ENCODE measurements around the gene OR4N2. TPM values are rescaled to one million over a fixed set of nuclear protein-coding genes. Genes with fewer than 3 reads are reported as not detected.
"Not testable (repeated sequence)": the region's sequence is repeated elsewhere in the genome, so short reads cannot be mapped to it uniquely, and the experiment has no call there.

The OR4N2 gene
- total and polyA plus RNA-seq, 2 experiments from 2014 or later, result not detected

DNA sequence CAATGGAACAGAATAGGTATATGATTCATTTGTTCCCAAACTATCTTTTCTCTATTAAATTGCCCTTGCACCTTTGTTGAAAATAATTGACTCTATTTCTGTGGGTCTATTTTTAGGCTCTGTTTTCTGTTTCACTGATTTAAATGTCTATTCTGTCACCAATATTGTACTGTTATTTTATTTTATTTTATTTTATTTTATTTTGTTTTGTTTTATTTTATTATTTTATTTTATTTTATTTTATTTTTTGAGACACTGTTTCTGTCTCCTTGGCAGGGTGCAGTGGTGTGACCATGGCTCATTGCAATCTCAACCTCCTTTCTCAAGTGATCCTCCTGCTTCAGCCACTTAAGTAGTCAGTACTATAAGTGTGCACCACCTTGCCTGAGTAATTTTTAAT lies 34.9 kb downstream of the OR4N2 start:
- Histone ChIP-seq H3K27me3 (no peaks in the 10 kb centered on the region), H3K36me3 (replicated peaks; ENCODE audit: insufficient read depth, low read depth) (no peaks in the 10 kb centered on the region), H3K4me1 (ENCODE audit: insufficient read depth) (no peaks in the 10 kb centered on the region), H3K27ac (no peak overlapping the region), H3K9me2 (replicated peaks; ENCODE audit: insufficient read depth) (no peaks in the 10 kb centered on the region), H4K20me1 (ENCODE audit: insufficient read depth, poor library complexity, severe bottlenecking) (no peaks in the 10 kb centered on the region), H3K79me2 (no peaks in the 10 kb centered on the region), H3K4me3 (no peak overlapping the region), H3K4me2 (no peak overlapping the region), H2AFZ (no peak overlapping the region), H3K9me3 (ENCODE audit: low read depth) (peaks cover 9% of the 10 kb centered on the region)
- no peak for DNase-seq (ENCODE audit: low spot score)
- TF ChIP-seq, protein P1, sequence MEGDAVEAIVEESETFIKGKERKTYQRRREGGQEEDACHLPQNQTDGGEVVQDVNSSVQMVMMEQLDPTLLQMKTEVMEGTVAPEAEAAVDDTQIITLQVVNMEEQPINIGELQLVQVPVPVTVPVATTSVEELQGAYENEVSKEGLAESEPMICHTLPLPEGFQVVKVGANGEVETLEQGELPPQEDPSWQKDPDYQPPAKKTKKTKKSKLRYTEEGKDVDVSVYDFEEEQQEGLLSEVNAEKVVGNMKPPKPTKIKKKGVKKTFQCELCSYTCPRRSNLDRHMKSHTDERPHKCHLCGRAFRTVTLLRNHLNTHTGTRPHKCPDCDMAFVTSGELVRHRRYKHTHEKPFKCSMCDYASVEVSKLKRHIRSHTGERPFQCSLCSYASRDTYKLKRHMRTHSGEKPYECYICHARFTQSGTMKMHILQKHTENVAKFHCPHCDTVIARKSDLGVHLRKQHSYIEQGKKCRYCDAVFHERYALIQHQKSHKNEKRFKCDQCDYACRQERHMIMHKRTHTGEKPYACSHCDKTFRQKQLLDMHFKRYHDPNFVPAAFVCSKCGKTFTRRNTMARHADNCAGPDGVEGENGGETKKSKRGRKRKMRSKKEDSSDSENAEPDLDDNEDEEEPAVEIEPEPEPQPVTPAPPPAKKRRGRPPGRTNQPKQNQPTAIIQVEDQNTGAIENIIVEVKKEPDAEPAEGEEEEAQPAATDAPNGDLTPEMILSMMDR (IDR thresholded peaks at IDR 0.05; ENCODE audit: poor library complexity), result no peak
- TF ChIP-seq EZH2 (IDR thresholded peaks at IDR 0.05; ENCODE audit: borderline replicate concordance), result no peak
- TF ChIP-seq EZH2phosphoT487 (IDR thresholded peaks at IDR 0.05; ENCODE audit: low read depth, severe bottlenecking, unreplicated experiment), result no peak

DNA sequence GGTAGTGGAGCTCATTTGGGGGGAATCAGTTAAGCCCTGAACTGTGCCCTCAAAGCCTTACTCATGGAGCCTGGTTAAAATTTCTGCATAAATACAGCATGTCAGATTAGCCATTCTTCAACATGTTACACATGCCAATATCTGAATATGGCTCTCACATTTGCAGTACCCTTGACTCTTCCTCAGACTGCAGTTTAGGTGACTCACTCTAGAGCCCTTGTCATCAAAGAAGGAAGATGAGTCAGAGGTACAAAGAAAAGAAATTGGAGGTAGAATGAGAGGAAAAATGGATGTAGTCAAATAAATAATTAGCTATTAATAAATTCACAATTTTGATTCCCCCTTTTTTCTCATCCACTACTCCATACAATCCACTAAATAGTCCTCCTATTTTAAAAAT lies 47.8 kb downstream of the OR4N2 start:
- no peaks in the 10 kb centered on the region for H4K20me1 ChIP-seq (ENCODE audit: insufficient read depth, poor library complexity, severe bottlenecking)
- TF ChIP-seq, protein P1 (IDR thresholded peaks at IDR 0.05; ENCODE audit: poor library complexity), result no peak
- TF ChIP-seq EZH2phosphoT487 (IDR thresholded peaks at IDR 0.05; ENCODE audit: low read depth, severe bottlenecking, unreplicated experiment) (no peak), EZH2 (IDR thresholded peaks at IDR 0.05; ENCODE audit: borderline replicate concordance) (no peak)
- H3K9me3 ChIP-seq (ENCODE audit: low read depth), result peaks cover 13% of the 10 kb centered on the region
- no peak overlapping the region for H3K27ac ChIP-seq
- H3K79me2 ChIP-seq, result no peaks in the 10 kb centered on the region
- no peak overlapping the region for H3K4me2 ChIP-seq
- H3K4me1 ChIP-seq (ENCODE audit: insufficient read depth), result no peaks in the 10 kb centered on the region
- no peak for DNase-seq (ENCODE audit: low spot score)
- no peaks in the 10 kb centered on the region for H3K27me3 ChIP-seq
- H3K4me3 ChIP-seq, result no peak overlapping the region
- H2AFZ ChIP-seq, result no peak overlapping the region
- H3K36me3 ChIP-seq (replicated peaks; ENCODE audit: insufficient read depth, low read depth), result no peaks in the 10 kb centered on the region
- H3K9me2 ChIP-seq (replicated peaks; ENCODE audit: insufficient read depth), result no peaks in the 10 kb centered on the region

DNA sequence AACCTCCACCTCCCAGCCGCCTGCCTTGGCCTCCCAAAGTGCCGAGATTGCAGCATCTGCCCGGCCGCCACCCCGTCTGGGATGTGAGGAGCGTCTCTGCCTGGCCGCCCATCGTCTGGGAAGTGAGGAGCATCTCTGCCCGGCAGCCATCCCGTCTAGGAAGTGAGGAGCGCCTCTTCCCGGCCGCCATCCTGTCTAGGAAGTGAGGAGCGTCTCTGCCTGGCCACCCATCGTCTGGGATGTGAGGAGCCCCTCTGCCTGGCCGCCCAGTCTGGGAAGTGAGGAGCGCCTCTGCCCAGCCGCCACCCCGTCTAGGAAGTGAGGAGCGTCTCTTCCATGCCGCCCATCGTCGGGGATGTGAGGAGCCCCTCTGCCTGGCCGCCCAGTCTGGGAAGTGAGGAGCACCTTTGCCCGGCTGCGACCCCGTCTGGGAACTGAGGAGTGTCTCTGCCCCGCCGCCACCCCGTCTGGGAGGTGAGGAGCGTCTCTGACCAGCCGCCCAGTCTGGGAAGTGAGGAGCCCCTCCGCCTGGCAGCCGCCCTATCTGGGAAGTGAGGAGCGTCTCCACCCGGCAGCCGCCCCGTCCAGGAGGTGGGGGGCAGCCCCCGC lies 62.6 kb downstream of the OR4N2 start:
- H3K27me3 ChIP-seq; H3K4me1 ChIP-seq (ENCODE audit: insufficient read depth); H3K4me3 ChIP-seq; H3K4me2 ChIP-seq; H3K9me2 ChIP-seq (replicated peaks; ENCODE audit: insufficient read depth); H2AFZ ChIP-seq; H3K79me2 ChIP-seq; DNase-seq (ENCODE audit: low spot score); H4K20me1 ChIP-seq (ENCODE audit: insufficient read depth, poor library complexity, severe bottlenecking); H3K36me3 ChIP-seq (replicated peaks; ENCODE audit: insufficient read depth, low read depth); H3K27ac ChIP-seq: not testable (repeated sequence)
- H3K9me3 ChIP-seq (ENCODE audit: low read depth), result peaks cover 38% of the 10 kb centered on the region
- 97% methylated on average over 21 of the region's 39 CpGs for WGBS (ENCODE audit: low lambda C conversion rate, missing lambda C conversion rate)

DNA sequence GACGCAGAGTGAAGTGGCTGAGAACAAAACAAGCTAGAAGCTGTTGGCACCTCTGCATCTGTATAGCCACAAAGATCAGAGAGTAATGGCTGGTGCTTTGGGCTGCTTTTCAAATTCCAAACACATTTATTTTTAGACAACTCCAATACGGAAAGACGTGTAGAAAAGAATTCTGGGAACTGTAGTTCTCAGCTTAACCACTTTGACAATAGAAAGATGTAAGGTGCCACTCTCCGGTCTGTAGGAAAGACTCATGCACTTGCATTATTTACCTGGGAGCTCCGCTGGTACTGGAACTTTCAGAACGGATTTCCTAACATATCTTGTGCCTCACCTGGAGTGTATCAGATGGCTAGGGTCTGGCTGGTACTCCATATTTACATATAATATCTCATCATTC lies 69.6 kb downstream of the OR4N2 start:
- Histone ChIP-seq H4K20me1 (ENCODE audit: insufficient read depth, poor library complexity, severe bottlenecking) (no peaks in the 10 kb centered on the region), H3K9me3 (ENCODE audit: low read depth) (peaks cover 21% of the 10 kb centered on the region), H3K27me3 (no peaks in the 10 kb centered on the region), H3K4me3 (no peak overlapping the region), H3K4me1 (ENCODE audit: insufficient read depth) (no peaks in the 10 kb centered on the region), H3K27ac (no peak overlapping the region), H2AFZ (no peak overlapping the region), H3K36me3 (replicated peaks; ENCODE audit: insufficient read depth, low read depth) (no peaks in the 10 kb centered on the region), H3K9me2 (replicated peaks; ENCODE audit: insufficient read depth) (no peaks in the 10 kb centered on the region), H3K4me2 (no peak overlapping the region), H3K79me2 (no peaks in the 10 kb centered on the region)
- TF ChIP-seq EZH2 (IDR thresholded peaks at IDR 0.05; ENCODE audit: borderline replicate concordance) (no peak), EZH2phosphoT487 (IDR thresholded peaks at IDR 0.05; ENCODE audit: low read depth, severe bottlenecking, unreplicated experiment) (no peak)
- TF ChIP-seq, protein P1 (IDR thresholded peaks at IDR 0.05; ENCODE audit: poor library complexity), result no peak
- 62% methylated on average over 6 of the region's 6 CpGs for WGBS (ENCODE audit: low lambda C conversion rate, missing lambda C conversion rate)
- no peak for DNase-seq (ENCODE audit: low spot score)

Data from hepatocyte (in vitro differentiated cells).